Embryonic facial prominence (tissue), 1 donor: ENCODE measurements around the gene NDE1.
A peak's percentile ranks its signal among the peaks of the same experiment; 100 is the strongest.
"Not testable (repeated sequence)": the region's sequence is repeated elsewhere in the genome, so short reads cannot be mapped to it uniquely, and the experiment has no call there.

Experiments used
- DNase-seq: peaks from one replicate; pipeline ENCODE4 v3.0.0-alpha.2; 2016; ENCODE audit errors: extremely low spot score

The NDE1 gene

GRCh38 chr16:15699819-15700218 lies 49.8 kb downstream of the NDE1 start:
- no peak for DNase-seq

GRCh38 chr16:15701367-15701766 lies 51.3 kb downstream of the NDE1 start:
- DNase-seq = no peak

- DNase-seq = no peak
Observed at GRCh38 chr16:15701975-15702970, 52.2 kb downstream of the NDE1 start.

- no peak for DNase-seq
Observed at GRCh38 chr16:15703029-15703736, 53.1 kb downstream of the NDE1 start.

- peak; percentile 9 for DNase-seq
Observed at GRCh38 chr16:15704545-15704987, 54.5 kb downstream of the NDE1 start.

- DNase-seq = no peak
Observed at GRCh38 chr16:15705064-15705565, 55.1 kb downstream of the NDE1 start.

GRCh38 chr16:15707332-15707731 lies 57.3 kb downstream of the NDE1 start:
- DNase-seq = no peak

GRCh38 chr16:15708096-15708495 lies 58.1 kb downstream of the NDE1 start:
- no peak for DNase-seq

- no peak for DNase-seq
Observed at GRCh38 chr16:15708997-15709396, 59.0 kb downstream of the NDE1 start.

- no peak for DNase-seq
Observed at GRCh38 chr16:15714393-15715172, 64.5 kb downstream of the NDE1 start.

GRCh38 chr16:15715221-15715620 lies 65.2 kb downstream of the NDE1 start:
- no peak for DNase-seq

- no peak for DNase-seq
Observed at GRCh38 chr16:15716694-15717447, 66.8 kb downstream of the NDE1 start.

- no peak for DNase-seq
Observed at GRCh38 chr16:15721018-15721417, 71.0 kb downstream of the NDE1 start.

- no peak for DNase-seq
Observed at GRCh38 chr16:15723808-15724207, 73.8 kb downstream of the NDE1 start.

- no peak for DNase-seq
Observed at GRCh38 chr16:15725641-15726240, 75.7 kb downstream of the NDE1 start.

- no peak for DNase-seq
Observed at GRCh38 chr16:15726715-15727114, 76.7 kb downstream of the NDE1 start.

- DNase-seq = not testable (repeated sequence)
Observed at GRCh38 chr16:15727697-15728096, 77.7 kb downstream of the NDE1 start.

GRCh38 chr16:15729152-15729551 lies 79.1 kb downstream of the NDE1 start:
- no peak for DNase-seq

GRCh38 chr16:15732416-15732815 lies 82.4 kb downstream of the NDE1 start:
- no peak for DNase-seq

- no peak for DNase-seq
Observed at GRCh38 chr16:15735610-15736009, 85.6 kb downstream of the NDE1 start.

GRCh38 chr16:15736529-15736928 lies 86.5 kb downstream of the NDE1 start:
- DNase-seq = no peak
